Measurements from ENCODE around the gene GUCA1A. TPM values are rescaled to one million over a fixed set of nuclear protein-coding genes. Genes with fewer than 3 reads are reported as not detected.

GUCA1A gene
- total and polyA plus RNA-seq, 5 donors from 2014 or later = not detected

GRCh38 chr6:42138630-42139619 is 34.2 kb upstream of the GUCA1A start:
- Mint-ChIP-seq H3K4me3 (no peak overlapping the region), H3K27me3 (peaks cover 53% of the 10 kb centered on the region), H3K4me1 (peaks cover 0 to 7% (median under 1%) of the 10 kb centered on the region in 4 donors), H3K9me3 (peaks cover 0 to 2% (median 0%) of the 10 kb centered on the region in 7 donors), H3K36me3 (no peaks in the 10 kb centered on the region), H3K27ac (no peak overlapping the region)
- no peak for ATAC-seq (ENCODE audit: low read depth in 2 of 2)
- peaks cover 10% of the 10 kb centered on the region for H3K4me1 ChIP-seq (ENCODE audit: control insufficient read depth, insufficient read depth, low read length, poor library complexity, severe bottlenecking)
- H3K9me3 ChIP-seq (ENCODE audit: control insufficient read depth in 2 of 2, low read length in 2 of 2) = no peaks in the 10 kb centered on the region
- H3K4me3 ChIP-seq (ENCODE audit: low read depth, low read length) = no peak overlapping the region
- H3K36me3 ChIP-seq (ENCODE audit: control insufficient read depth, insufficient read depth, low read length) = no peaks in the 10 kb centered on the region
- DNase-seq = no peak
- no peak overlapping the region for H3K27ac ChIP-seq (ENCODE audit: insufficient read depth, low read length, poor library complexity, severe bottlenecking)
- peaks cover 8% of the 10 kb centered on the region for H3K27me3 ChIP-seq (ENCODE audit: control insufficient read depth, insufficient read depth, low read length)

DNA sequence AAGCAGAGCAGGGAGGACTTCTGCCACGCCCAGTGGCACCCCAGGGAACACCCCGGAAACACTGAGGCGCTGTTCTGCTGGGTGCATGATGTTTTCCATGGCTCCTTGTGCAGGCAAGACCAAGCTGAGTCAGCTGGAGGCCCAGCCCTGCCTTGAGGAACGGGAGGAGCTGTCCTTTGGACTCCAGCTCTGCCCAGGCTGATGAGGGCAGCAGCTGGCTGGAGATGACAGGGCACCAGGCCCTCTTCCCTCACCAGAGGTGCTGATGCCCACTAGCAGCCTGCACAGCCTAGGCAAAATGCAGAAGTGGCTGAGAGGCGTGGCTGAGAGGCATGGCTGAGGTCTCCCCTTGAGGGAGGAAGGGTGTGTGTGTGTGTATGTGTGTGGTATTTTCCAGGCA is 33.1 kb upstream of the GUCA1A start:
- H3K27ac Mint-ChIP-seq = no peak overlapping the region
- Histone ChIP-seq H3K9me3 (ENCODE audit: control insufficient read depth in 2 of 2, low read length in 2 of 2) (no peaks in the 10 kb centered on the region), H3K4me1 (ENCODE audit: control insufficient read depth, insufficient read depth, low read length, poor library complexity, severe bottlenecking) (peaks cover 10% of the 10 kb centered on the region), H3K27me3 (ENCODE audit: control insufficient read depth, insufficient read depth, low read length) (peaks cover 8% of the 10 kb centered on the region), H3K4me3 (ENCODE audit: low read depth, low read length) (no peak overlapping the region), H3K27ac (ENCODE audit: insufficient read depth, low read length, poor library complexity, severe bottlenecking) (no peak overlapping the region), H3K36me3 (ENCODE audit: control insufficient read depth, insufficient read depth, low read length) (no peaks in the 10 kb centered on the region)
- H3K4me3 Mint-ChIP-seq = no peak overlapping the region
- peaks cover 0 to 2% (median 0%) of the 10 kb centered on the region in 7 donors for H3K9me3 Mint-ChIP-seq
- no peaks in the 10 kb centered on the region for H3K36me3 Mint-ChIP-seq
- H3K4me1 Mint-ChIP-seq = peaks cover 0 to 7% (median under 1%) of the 10 kb centered on the region in 4 donors
- H3K27me3 Mint-ChIP-seq = peaks cover 55% of the 10 kb centered on the region
- DNase-seq (no peak), ATAC-seq (ENCODE audit: low read depth in 2 of 2) (no peak)

GRCh38 chr6:42140756-42141602 is 32.2 kb upstream of the GUCA1A start:
- ATAC-seq (ENCODE audit: low read depth in 2 of 2) (no peak), DNase-seq (no peak)
- peaks cover 0 to 2% (median 0%) of the 10 kb centered on the region in 7 donors for H3K9me3 Mint-ChIP-seq
- peak overlapping the region in 1 of 4 donors; percentile 41 for H3K4me3 Mint-ChIP-seq
- H3K27me3 Mint-ChIP-seq = peaks cover 55% of the 10 kb centered on the region
- no peak overlapping the region for H3K27ac ChIP-seq (ENCODE audit: insufficient read depth, low read length, poor library complexity, severe bottlenecking)
- no peaks in the 10 kb centered on the region for H3K9me3 ChIP-seq (ENCODE audit: control insufficient read depth in 2 of 2, low read length in 2 of 2)
- peaks cover 0 to 7% (median under 1%) of the 10 kb centered on the region in 4 donors for H3K4me1 Mint-ChIP-seq
- no peak overlapping the region for H3K27ac Mint-ChIP-seq
- H3K4me1 ChIP-seq (ENCODE audit: control insufficient read depth, insufficient read depth, low read length, poor library complexity, severe bottlenecking) = peaks cover 10% of the 10 kb centered on the region
- no peaks in the 10 kb centered on the region for H3K36me3 ChIP-seq (ENCODE audit: control insufficient read depth, insufficient read depth, low read length)
- peaks cover 8% of the 10 kb centered on the region for H3K27me3 ChIP-seq (ENCODE audit: control insufficient read depth, insufficient read depth, low read length)
- H3K36me3 Mint-ChIP-seq = no peaks in the 10 kb centered on the region
- no peak overlapping the region for H3K4me3 ChIP-seq (ENCODE audit: low read depth, low read length)

DNA sequence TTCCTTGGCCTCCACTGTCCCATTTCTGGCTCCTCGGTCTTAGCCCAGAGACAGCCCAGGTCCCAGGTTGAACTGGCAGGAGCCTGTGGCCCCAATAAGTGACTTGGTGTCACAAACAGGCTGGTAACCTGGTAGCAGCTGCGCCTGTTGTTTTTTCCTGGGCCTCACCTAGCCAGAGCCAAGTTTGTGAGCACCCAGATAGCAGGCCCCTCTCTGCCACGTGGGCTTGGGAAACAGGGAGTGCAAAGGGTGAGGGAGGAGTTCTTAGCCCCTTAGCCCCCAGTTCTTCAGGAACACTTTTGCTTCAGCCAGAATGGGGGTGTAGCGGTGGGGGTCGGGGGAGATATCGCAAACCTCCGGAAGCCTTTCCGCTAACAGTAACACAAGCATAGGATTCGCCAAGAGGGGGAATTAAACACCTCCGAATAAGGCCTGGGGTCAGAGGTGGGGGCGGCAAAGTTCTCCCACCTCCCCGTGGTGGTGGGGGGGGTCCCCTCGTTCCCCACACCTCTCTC is 31.5 kb upstream of the GUCA1A start:
- Mint-ChIP-seq H3K27ac (no peak overlapping the region), H3K36me3 (no peaks in the 10 kb centered on the region), H3K4me3 (no peak overlapping the region), H3K27me3 (peaks cover 51% of the 10 kb centered on the region), H3K4me1 (peaks cover 0 to 6% (median under 1%) of the 10 kb centered on the region in 4 donors), H3K9me3 (peaks cover 0 to 2% (median 0%) of the 10 kb centered on the region in 7 donors)
- Histone ChIP-seq H3K36me3 (ENCODE audit: control insufficient read depth, insufficient read depth, low read length) (no peaks in the 10 kb centered on the region), H3K27me3 (ENCODE audit: control insufficient read depth, insufficient read depth, low read length) (peaks cover 8% of the 10 kb centered on the region), H3K4me1 (ENCODE audit: control insufficient read depth, insufficient read depth, low read length, poor library complexity, severe bottlenecking) (peaks cover 10% of the 10 kb centered on the region), H3K27ac (ENCODE audit: insufficient read depth, low read length, poor library complexity, severe bottlenecking) (no peak overlapping the region), H3K9me3 (ENCODE audit: control insufficient read depth in 2 of 2, low read length in 2 of 2) (no peaks in the 10 kb centered on the region), H3K4me3 (ENCODE audit: low read depth, low read length) (no peak overlapping the region)
- no peak for ATAC-seq (ENCODE audit: low read depth in 2 of 2)
- DNase-seq = no peak

DNA sequence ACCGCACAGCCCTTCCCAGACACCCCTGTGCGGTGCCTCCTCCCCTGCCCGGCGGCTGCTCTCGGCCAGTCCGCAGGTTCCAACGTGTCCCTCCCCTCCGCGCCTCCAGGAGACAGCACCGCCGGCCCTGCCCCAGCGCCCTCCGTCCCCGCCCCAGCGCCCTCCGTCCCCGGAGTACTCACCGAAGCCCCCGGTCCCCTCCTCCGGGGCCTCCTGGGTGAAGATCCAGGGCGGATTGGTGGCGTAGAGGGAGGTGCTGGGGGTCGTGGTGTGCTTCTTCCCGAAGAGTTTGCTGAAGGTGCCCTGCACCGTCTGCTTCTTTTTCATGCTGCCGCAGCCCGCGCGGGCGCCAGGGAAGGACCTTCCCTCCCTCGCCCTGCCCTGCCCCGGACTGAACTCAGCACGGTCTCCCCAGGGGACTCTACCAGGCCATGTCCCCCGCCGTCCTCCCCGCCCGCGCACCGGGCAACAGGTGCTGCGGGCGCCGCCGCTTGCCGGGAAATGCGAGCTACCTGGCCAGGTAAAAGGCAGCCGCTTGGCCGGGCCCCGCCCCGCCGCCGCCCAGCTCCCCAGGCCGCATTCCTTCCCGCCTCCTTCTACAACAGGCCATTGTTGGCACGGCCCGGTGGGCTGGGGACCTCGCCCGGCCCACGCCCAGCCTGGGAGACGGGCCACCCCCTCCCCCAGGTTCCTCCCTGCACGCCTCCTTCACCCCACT is 30.9 kb upstream of the GUCA1A start, which contains the start of gene C6orf132:
C6orf132 (minus strand) TSS at position 503 of the 718 bp plus-strand sequence; CDS start at position 327, 176 bp downstream.
- peaks cover 48% of the 10 kb centered on the region for H3K27me3 Mint-ChIP-seq
- H3K27me3 ChIP-seq (ENCODE audit: control insufficient read depth, insufficient read depth, low read length) = peaks cover 8% of the 10 kb centered on the region
- peaks cover 10% of the 10 kb centered on the region for H3K4me1 ChIP-seq (ENCODE audit: control insufficient read depth, insufficient read depth, low read length, poor library complexity, severe bottlenecking)
- no peak within 1 kb of the TSS for H3K27ac ChIP-seq (ENCODE audit: insufficient read depth, low read length, poor library complexity, severe bottlenecking)
- H3K4me3 ChIP-seq (ENCODE audit: low read depth, low read length) = no peak within 1 kb of the TSS
- ATAC-seq (ENCODE audit: low read depth in 2 of 2) (peak in 1 of 2 donors; percentile 22), DNase-seq (no peak)
- no peaks in the 10 kb centered on the region for H3K36me3 Mint-ChIP-seq
- H3K4me1 Mint-ChIP-seq = peaks cover 0 to 5% (median under 1%) of the 10 kb centered on the region in 4 donors
- peak within 1 kb of the TSS in 2 of 4 donors; percentile 51 to 61 for H3K4me3 Mint-ChIP-seq
- H3K27ac Mint-ChIP-seq = no peak within 1 kb of the TSS
- H3K36me3 ChIP-seq (ENCODE audit: control insufficient read depth, insufficient read depth, low read length) = no peaks in the 10 kb centered on the region
- H3K9me3 ChIP-seq (ENCODE audit: control insufficient read depth in 2 of 2, low read length in 2 of 2) = no peaks in the 10 kb centered on the region
- H3K9me3 Mint-ChIP-seq = no peaks in the 10 kb centered on the region

DNA sequence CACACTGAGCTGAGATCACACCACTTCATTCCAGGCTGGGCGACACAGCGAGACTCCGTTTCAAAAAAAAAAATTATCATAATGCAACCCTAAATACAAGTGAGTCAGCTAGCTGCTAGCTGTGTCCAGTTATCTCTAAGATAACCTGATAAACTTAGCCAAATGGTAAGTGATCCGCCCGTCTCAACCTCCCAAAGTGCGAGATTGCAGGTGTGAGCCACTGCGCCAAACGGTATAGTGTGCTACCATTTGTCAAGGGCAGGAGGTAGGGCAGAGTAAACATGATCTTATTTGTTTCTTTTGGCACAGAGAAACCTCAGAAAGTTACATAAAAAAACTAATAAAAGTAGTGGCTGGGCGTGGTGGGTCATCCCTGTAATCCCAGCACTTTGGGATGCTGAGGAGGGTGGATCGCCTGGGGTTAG is 26.0 kb upstream of the GUCA1A start:
- H3K27me3 ChIP-seq (ENCODE audit: control insufficient read depth, insufficient read depth, low read length) = peaks cover 3% of the 10 kb centered on the region
- no peak overlapping the region for H3K4me3 ChIP-seq (ENCODE audit: low read depth, low read length)
- Mint-ChIP-seq H3K36me3 (no peaks in the 10 kb centered on the region), H3K9me3 (no peaks in the 10 kb centered on the region), H3K4me1 (peaks cover 0 to 4% (median 2%) of the 10 kb centered on the region in 4 donors), H3K27me3 (peaks cover 34% of the 10 kb centered on the region), H3K4me3 (no peak overlapping the region), H3K27ac (no peak overlapping the region)
- H3K4me1 ChIP-seq (ENCODE audit: control insufficient read depth, insufficient read depth, low read length, poor library complexity, severe bottlenecking) = peaks cover 7% of the 10 kb centered on the region
- no peaks in the 10 kb centered on the region for H3K9me3 ChIP-seq (ENCODE audit: control insufficient read depth in 2 of 2, low read length in 2 of 2)
- ATAC-seq (ENCODE audit: low read depth in 2 of 2) (no peak), DNase-seq (no peak)
- no peaks in the 10 kb centered on the region for H3K36me3 ChIP-seq (ENCODE audit: control insufficient read depth, insufficient read depth, low read length)
- no peak overlapping the region for H3K27ac ChIP-seq (ENCODE audit: insufficient read depth, low read length, poor library complexity, severe bottlenecking)

- Histone ChIP-seq H3K27ac (ENCODE audit: insufficient read depth, low read length, poor library complexity, severe bottlenecking) (no peak overlapping the region), H3K36me3 (ENCODE audit: control insufficient read depth, insufficient read depth, low read length) (no peaks in the 10 kb centered on the region), H3K9me3 (ENCODE audit: control insufficient read depth in 2 of 2, low read length in 2 of 2) (no peaks in the 10 kb centered on the region), H3K4me1 (ENCODE audit: control insufficient read depth, insufficient read depth, low read length, poor library complexity, severe bottlenecking) (no peaks in the 10 kb centered on the region), H3K4me3 (ENCODE audit: low read depth, low read length) (no peak overlapping the region), H3K27me3 (ENCODE audit: control insufficient read depth, insufficient read depth, low read length) (no peaks in the 10 kb centered on the region)
- H3K27ac Mint-ChIP-seq = no peak overlapping the region
- peaks cover 28% of the 10 kb centered on the region for H3K27me3 Mint-ChIP-seq
- H3K36me3 Mint-ChIP-seq = no peaks in the 10 kb centered on the region
- no peak for ATAC-seq (ENCODE audit: low read depth in 2 of 2)
- peaks cover 0 to 2% (median 0%) of the 10 kb centered on the region in 4 donors for H3K4me1 Mint-ChIP-seq
- H3K4me3 Mint-ChIP-seq = no peak overlapping the region
- no peak for DNase-seq
- H3K9me3 Mint-ChIP-seq = no peaks in the 10 kb centered on the region
Observed at GRCh38 chr6:42148058-42148457, 25.1 kb upstream of the GUCA1A start.

Measured in CD4-positive, CD25-positive, alpha-beta regulatory T cell (primary cell).